Mesendoderm (in vitro differentiated cells): ENCODE results near the gene SLC45A1.

ENCODE experiments used
- DNase-seq: peaks from one replicate; pipeline ENCODE4 v3.0.0; 2013
- H2AK5ac ChIP-seq: 2 replicates; pipeline ENCODE4 v1.6.1; 2013; ENCODE audit warnings: low read length, inconsistent platforms
- H2BK120ac ChIP-seq: 2 replicates; pipeline ENCODE4 v1.6.1; 2013; ENCODE audit warnings: low read depth, mild to moderate bottlenecking, low read length, moderate library complexity, mixed read lengths
- H2BK15ac ChIP-seq: replicated peaks from 2 replicates; pipeline ENCODE4 v1.6.1; 2013; ENCODE audit warnings: low read depth, mild to moderate bottlenecking, moderate library complexity
- H2BK5ac ChIP-seq: 2 replicates; pipeline ENCODE4 v1.6.1; 2013; ENCODE audit warnings: low read length, inconsistent platforms
- H3K18ac ChIP-seq: 2 replicates; pipeline ENCODE4 v1.6.1; 2013; ENCODE audit warnings: mild to moderate bottlenecking, low read length, mixed read lengths
- H3K23ac ChIP-seq: one replicate; pipeline ENCODE4 v1.6.1; 2013; ENCODE audit warnings: low read length
- H3K27ac ChIP-seq: 2 replicates; pipeline ENCODE4 v1.5.1; 2013; ENCODE audit warnings: low read depth, mild to moderate bottlenecking, inconsistent platforms, low read length, moderate library complexity
- H3K27me3 ChIP-seq: 2 replicates; pipeline ENCODE4 v1.6.1; 2013; ENCODE audit warnings: low read length, control low read depth, mild to moderate bottlenecking, inconsistent platforms; ENCODE audit not compliant: insufficient read depth, poor library complexity
- H3K36me3 ChIP-seq: 2 replicates; pipeline ENCODE4 v1.6.1; 2013; ENCODE audit warnings: low read length, inconsistent platforms; ENCODE audit not compliant: control insufficient read depth, insufficient read depth
- H3K4ac ChIP-seq: one replicate; pipeline ENCODE4 v1.6.1; 2013; ENCODE audit warnings: low read depth, mild to moderate bottlenecking, low read length, moderate library complexity
- H3K4me1 ChIP-seq: 2 replicates; pipeline ENCODE4 v1.6.1; 2013; ENCODE audit warnings: low read depth, low read length, inconsistent platforms; ENCODE audit not compliant: control insufficient read depth
- H3K4me2 ChIP-seq: 2 replicates; pipeline ENCODE4 v1.6.1; 2013; ENCODE audit warnings: low read length
- H3K4me3 ChIP-seq: 2 replicates; pipeline ENCODE4 v1.5.1; 2013; ENCODE audit warnings: mild to moderate bottlenecking, low read length
- H3K56ac ChIP-seq: one replicate; pipeline ENCODE4 v1.6.1; 2013; ENCODE audit warnings: low read length
- H3K79me1 ChIP-seq: 2 replicates; pipeline ENCODE4 v1.6.1; 2013; ENCODE audit warnings: low read length, inconsistent platforms
- H3K79me2 ChIP-seq: 2 replicates; pipeline ENCODE4 v1.6.1; 2013; ENCODE audit warnings: mild to moderate bottlenecking, low read length; ENCODE audit not compliant: control insufficient read depth, insufficient read depth
- H3K9ac ChIP-seq: 2 replicates; pipeline ENCODE4 v1.6.1; 2013; ENCODE audit warnings: low read length, inconsistent platforms
- H4K5ac ChIP-seq: one replicate; pipeline ENCODE4 v1.6.1; 2013; ENCODE audit warnings: low read length
- H4K8ac ChIP-seq: one replicate; pipeline ENCODE4 v1.6.1; 2013; ENCODE audit warnings: low read depth, mild to moderate bottlenecking, control low read depth, low read length, moderate library complexity
- WGBS: extraction: QIAGEN DNeasy Blood & Tissue Kit; methylation state at CpG from one replicate; pipeline ENCODE4 v1.1.7; 2013; ENCODE audit warnings: low lambda C conversion rate, missing lambda C conversion rate; ENCODE audit not compliant: insufficient coverage; ENCODE audit errors: extremely low coverage; 5-methylcytosine and 5-hydroxymethylcytosine counted together

The SLC45A1 gene

GRCh38 chr1:8345621-8346415 is 27.9 kb downstream of the SLC45A1 start:
- H3K27ac ChIP-seq = no peak overlapping the region
- no CpG with 5 or more reads among the region's 18 CpGs for WGBS
- no peaks in the 10 kb centered on the region for H3K79me2 ChIP-seq
- no peak overlapping the region for H3K4me2 ChIP-seq
- no peak overlapping the region for H4K5ac ChIP-seq
- no peak overlapping the region for H3K4me3 ChIP-seq
- H4K8ac ChIP-seq = no peak overlapping the region
- no peaks in the 10 kb centered on the region for H3K36me3 ChIP-seq
- no peaks in the 10 kb centered on the region for H3K27me3 ChIP-seq
- H3K9ac ChIP-seq = no peak overlapping the region
- H3K4ac ChIP-seq = no peak overlapping the region
- H2BK120ac ChIP-seq = no peak overlapping the region
- no peak overlapping the region for H3K18ac ChIP-seq
- no peak overlapping the region for H3K23ac ChIP-seq
- no peak overlapping the region for H2BK15ac ChIP-seq
- H2BK5ac ChIP-seq = no peak overlapping the region
- no peak overlapping the region for H3K56ac ChIP-seq
- DNase-seq = no peak
- no peak overlapping the region for H2AK5ac ChIP-seq
- no peaks in the 10 kb centered on the region for H3K79me1 ChIP-seq
- H3K4me1 ChIP-seq = no peaks in the 10 kb centered on the region

- H3K79me1 ChIP-seq = no peaks in the 10 kb centered on the region
- H3K4me1 ChIP-seq = no peaks in the 10 kb centered on the region
- no peak overlapping the region for H3K4ac ChIP-seq
- no peak overlapping the region for H3K9ac ChIP-seq
- H3K27me3 ChIP-seq = no peaks in the 10 kb centered on the region
- no peaks in the 10 kb centered on the region for H3K79me2 ChIP-seq
- H3K23ac ChIP-seq = no peak overlapping the region
- no peak for DNase-seq
- H3K18ac ChIP-seq = no peak overlapping the region
- H3K56ac ChIP-seq = peak overlapping the region; percentile 15
- H2BK15ac ChIP-seq = no peak overlapping the region
- no CpG with 5 or more reads among the region's 15 CpGs for WGBS
- no peak overlapping the region for H4K5ac ChIP-seq
- H3K27ac ChIP-seq = no peak overlapping the region
- no peak overlapping the region for H3K4me3 ChIP-seq
- no peak overlapping the region for H2BK120ac ChIP-seq
- no peak overlapping the region for H3K4me2 ChIP-seq
- H2BK5ac ChIP-seq = no peak overlapping the region
- H2AK5ac ChIP-seq = no peak overlapping the region
- no peaks in the 10 kb centered on the region for H3K36me3 ChIP-seq
- no peak overlapping the region for H4K8ac ChIP-seq
Measured at GRCh38 chr1:8347635-8348034, 29.7 kb downstream of the SLC45A1 start.

GRCh38 chr1:8348047-8348776 is 30.3 kb downstream of the SLC45A1 start:
- no peaks in the 10 kb centered on the region for H3K36me3 ChIP-seq
- no peak overlapping the region for H3K9ac ChIP-seq
- H3K4me3 ChIP-seq = no peak overlapping the region
- no peak overlapping the region for H3K23ac ChIP-seq
- H3K27me3 ChIP-seq = no peaks in the 10 kb centered on the region
- H4K8ac ChIP-seq = no peak overlapping the region
- H3K56ac ChIP-seq = peak overlapping the region; percentile 15
- H3K79me2 ChIP-seq = no peaks in the 10 kb centered on the region
- no peak overlapping the region for H2BK120ac ChIP-seq
- no CpG with 5 or more reads among the region's 21 CpGs for WGBS
- no peak overlapping the region for H3K4me2 ChIP-seq
- no peak overlapping the region for H2BK15ac ChIP-seq
- H3K18ac ChIP-seq = no peak overlapping the region
- H2BK5ac ChIP-seq = no peak overlapping the region
- DNase-seq = no peak
- H3K27ac ChIP-seq = no peak overlapping the region
- no peak overlapping the region for H2AK5ac ChIP-seq
- no peaks in the 10 kb centered on the region for H3K79me1 ChIP-seq
- H4K5ac ChIP-seq = no peak overlapping the region
- no peak overlapping the region for H3K4ac ChIP-seq
- H3K4me1 ChIP-seq = no peaks in the 10 kb centered on the region

GRCh38 chr1:8348777-8349472 is 31.0 kb downstream of the SLC45A1 start:
- no peak overlapping the region for H3K23ac ChIP-seq
- no peak overlapping the region for H4K5ac ChIP-seq

GRCh38 chr1:8349473-8349865 is 31.6 kb downstream of the SLC45A1 start:
- Histone ChIP-seq H3K4me3 (no peak overlapping the region), H3K23ac (no peak overlapping the region), H3K4me2 (no peak overlapping the region), H4K5ac (no peak overlapping the region), H3K9ac (no peak overlapping the region), H3K27me3 (no peaks in the 10 kb centered on the region), H2BK15ac (no peak overlapping the region), H3K36me3 (peaks cover 2% of the 10 kb centered on the region), H3K27ac (no peak overlapping the region), H2AK5ac (no peak overlapping the region), H3K56ac (no peak overlapping the region), H3K79me2 (no peaks in the 10 kb centered on the region), H3K79me1 (no peaks in the 10 kb centered on the region), H4K8ac (no peak overlapping the region), H3K4ac (no peak overlapping the region), H3K18ac (no peak overlapping the region), H3K4me1 (no peaks in the 10 kb centered on the region), H2BK120ac (no peak overlapping the region), H2BK5ac (no peak overlapping the region)
- DNase-seq = no peak
- no CpG with 5 or more reads among the region's 9 CpGs for WGBS

More at GRCh38 chr1:8348777-8349472, 31.0 kb downstream of the SLC45A1 start:
- H3K56ac ChIP-seq = peak overlapping the region; percentile 31
- H2AK5ac ChIP-seq = no peak overlapping the region
- no peak overlapping the region for H3K27ac ChIP-seq
- peak; percentile 82 for DNase-seq
- H2BK120ac ChIP-seq = no peak overlapping the region
- no peak overlapping the region for H4K8ac ChIP-seq
- no peak overlapping the region for H2BK15ac ChIP-seq
- H3K18ac ChIP-seq = no peak overlapping the region
- no peaks in the 10 kb centered on the region for H3K36me3 ChIP-seq
- H3K4me1 ChIP-seq = no peaks in the 10 kb centered on the region
- H3K27me3 ChIP-seq = no peaks in the 10 kb centered on the region
- no peak overlapping the region for H3K4me3 ChIP-seq
- no peak overlapping the region for H3K9ac ChIP-seq
- H3K79me2 ChIP-seq = no peaks in the 10 kb centered on the region
- no peaks in the 10 kb centered on the region for H3K79me1 ChIP-seq
- H3K4me2 ChIP-seq = no peak overlapping the region
- H3K4ac ChIP-seq = no peak overlapping the region
- no peak overlapping the region for H2BK5ac ChIP-seq
- WGBS = no CpG with 5 or more reads among the region's 21 CpGs
